ENCODE measurements around the gene FCHSD2.

FCHSD2 gene

GRCh38 chr11:72962084-72962483, 180.0 kb downstream of the FCHSD2 start:
- no peak for DNase-seq

GRCh38 chr11:72959998-72960731, 182.0 kb downstream of the FCHSD2 start:
- no peak for DNase-seq

- no peak for DNase-seq
Measured at GRCh38 chr11:72958791-72959190, 183.3 kb downstream of the FCHSD2 start.

GRCh38 chr11:72955466-72955865, 186.7 kb downstream of the FCHSD2 start:
- DNase-seq: no peak

GRCh38 chr11:72954860-72955259, 187.3 kb downstream of the FCHSD2 start:
- no peak for DNase-seq

GRCh38 chr11:72953637-72954036, 188.5 kb downstream of the FCHSD2 start:
- DNase-seq: no peak

- no peak for DNase-seq
Measured at GRCh38 chr11:72951888-72952287, 190.2 kb downstream of the FCHSD2 start.

- no peak for DNase-seq
Measured at GRCh38 chr11:72951193-72951592, 190.9 kb downstream of the FCHSD2 start.

- no peak for DNase-seq
Measured at GRCh38 chr11:72950685-72951084, 191.4 kb downstream of the FCHSD2 start.

GRCh38 chr11:72947229-72947628, 194.9 kb downstream of the FCHSD2 start:
- DNase-seq: no peak

- no peak for DNase-seq
Measured at GRCh38 chr11:72943664-72944063, 198.5 kb downstream of the FCHSD2 start.

GRCh38 chr11:72940417-72940816, 201.7 kb downstream of the FCHSD2 start:
- DNase-seq: no peak

GRCh38 chr11:72939031-72939430, 203.1 kb downstream of the FCHSD2 start:
- DNase-seq: no peak

GRCh38 chr11:72937439-72937838, 204.7 kb downstream of the FCHSD2 start:
- DNase-seq: no peak

- no peak for DNase-seq
Measured at GRCh38 chr11:72935700-72936099, 206.4 kb downstream of the FCHSD2 start.

GRCh38 chr11:72932132-72932570, 210.0 kb downstream of the FCHSD2 start:
- DNase-seq: no peak

- DNase-seq: no peak
Measured at GRCh38 chr11:72930008-72930407, 212.1 kb downstream of the FCHSD2 start.

- DNase-seq: no peak
Measured at GRCh38 chr11:72929256-72929655, 212.9 kb downstream of the FCHSD2 start.

- no peak for DNase-seq
Measured at GRCh38 chr11:72927380-72927779, 214.7 kb downstream of the FCHSD2 start.

GRCh38 chr11:72926076-72926475, 216.0 kb downstream of the FCHSD2 start:
- no peak for DNase-seq

- no peak for DNase-seq
Measured at GRCh38 chr11:72925656-72926055, 216.5 kb downstream of the FCHSD2 start.

GRCh38 chr11:72924568-72925190, 217.4 kb downstream of the FCHSD2 start:
- no peak for DNase-seq

GRCh38 chr11:72921028-72921716, 220.9 kb downstream of the FCHSD2 start:
- DNase-seq: no peak

GRCh38 chr11:72920001-72920400, 222.1 kb downstream of the FCHSD2 start:
- DNase-seq: no peak

Data from stimulated activated CD4-positive, alpha-beta T cell treated with anti-CD3 and anti-CD28 coated beads, Interleukin-1b, Interleukin-23, amount 100 ng/mL, for 48 hours (primary cell).